C4-2B (cell line): ENCODE results near the gene CHRDL1.
"Not testable (repeated sequence)": the region's sequence is repeated elsewhere in the genome, so short reads cannot be mapped to it uniquely, and the experiment has no call there.

Source experiments
- H3K27ac ChIP-seq: fragments of 450-650 bp; 2 replicates; pipeline ENCODE4 v1.5.1; 2017
- ZFX ChIP-seq: fragments of 450-650 bp; IDR thresholded peaks from 2 replicates; pipeline ENCODE4 v1.6.1; 2017
- TF ChIP-seq, protein P1 (sequence below): fragments of 450-650 bp; conservative IDR thresholded peaks from 2 replicates; pipeline ENCODE4 v1.5.1; 2017; ENCODE audit warnings: mild to moderate bottlenecking

The CHRDL1 gene

DNA sequence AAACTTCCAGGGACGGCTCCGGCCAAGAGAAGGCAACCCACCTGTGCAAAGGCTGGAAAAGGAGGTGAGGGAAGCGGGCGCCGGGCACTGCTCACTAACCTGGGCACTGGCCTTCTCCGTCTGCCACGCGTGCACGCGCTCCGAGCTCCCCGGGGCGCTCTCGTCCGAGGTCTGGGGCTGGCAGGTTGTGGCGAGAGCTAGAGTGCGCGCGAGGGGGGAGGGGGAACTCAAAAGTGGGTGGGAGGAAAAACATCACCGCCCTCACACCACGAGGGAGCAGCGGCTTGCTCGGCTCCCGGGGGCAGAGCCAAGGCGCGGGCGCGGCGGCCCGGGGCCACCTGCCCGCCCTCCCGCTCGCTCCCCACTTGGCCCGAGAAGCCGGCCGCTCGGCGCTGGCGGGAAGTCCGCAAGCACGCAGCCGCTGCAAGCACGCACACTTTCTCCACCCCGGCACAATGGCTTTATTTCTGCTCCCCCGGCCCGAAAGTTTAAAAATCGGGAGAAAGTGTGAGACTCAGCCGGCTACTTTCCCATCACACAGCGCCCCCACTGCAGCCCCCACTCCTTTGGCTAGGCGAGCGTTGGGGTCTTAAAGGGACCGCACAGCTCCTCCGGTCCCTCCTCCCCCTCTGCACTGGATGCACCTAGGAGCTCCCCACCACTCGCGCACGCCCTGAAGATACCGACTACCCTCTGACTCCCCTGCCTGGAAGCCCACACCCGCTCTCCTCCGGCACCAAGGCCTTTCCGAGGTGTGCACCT is at the start of gene CHRDL1:
Gene CHRDL1, minus strand, starts transcription at position 173 of the 762 bp plus-strand sequence. CDS start 3,636 bp downstream, outside the sequence.
- H3K27ac ChIP-seq, result no peak within 1 kb of the TSS
- TF ChIP-seq, protein P1, sequence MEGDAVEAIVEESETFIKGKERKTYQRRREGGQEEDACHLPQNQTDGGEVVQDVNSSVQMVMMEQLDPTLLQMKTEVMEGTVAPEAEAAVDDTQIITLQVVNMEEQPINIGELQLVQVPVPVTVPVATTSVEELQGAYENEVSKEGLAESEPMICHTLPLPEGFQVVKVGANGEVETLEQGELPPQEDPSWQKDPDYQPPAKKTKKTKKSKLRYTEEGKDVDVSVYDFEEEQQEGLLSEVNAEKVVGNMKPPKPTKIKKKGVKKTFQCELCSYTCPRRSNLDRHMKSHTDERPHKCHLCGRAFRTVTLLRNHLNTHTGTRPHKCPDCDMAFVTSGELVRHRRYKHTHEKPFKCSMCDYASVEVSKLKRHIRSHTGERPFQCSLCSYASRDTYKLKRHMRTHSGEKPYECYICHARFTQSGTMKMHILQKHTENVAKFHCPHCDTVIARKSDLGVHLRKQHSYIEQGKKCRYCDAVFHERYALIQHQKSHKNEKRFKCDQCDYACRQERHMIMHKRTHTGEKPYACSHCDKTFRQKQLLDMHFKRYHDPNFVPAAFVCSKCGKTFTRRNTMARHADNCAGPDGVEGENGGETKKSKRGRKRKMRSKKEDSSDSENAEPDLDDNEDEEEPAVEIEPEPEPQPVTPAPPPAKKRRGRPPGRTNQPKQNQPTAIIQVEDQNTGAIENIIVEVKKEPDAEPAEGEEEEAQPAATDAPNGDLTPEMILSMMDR, result no peak
- no peak for TF ChIP-seq ZFX

DNA sequence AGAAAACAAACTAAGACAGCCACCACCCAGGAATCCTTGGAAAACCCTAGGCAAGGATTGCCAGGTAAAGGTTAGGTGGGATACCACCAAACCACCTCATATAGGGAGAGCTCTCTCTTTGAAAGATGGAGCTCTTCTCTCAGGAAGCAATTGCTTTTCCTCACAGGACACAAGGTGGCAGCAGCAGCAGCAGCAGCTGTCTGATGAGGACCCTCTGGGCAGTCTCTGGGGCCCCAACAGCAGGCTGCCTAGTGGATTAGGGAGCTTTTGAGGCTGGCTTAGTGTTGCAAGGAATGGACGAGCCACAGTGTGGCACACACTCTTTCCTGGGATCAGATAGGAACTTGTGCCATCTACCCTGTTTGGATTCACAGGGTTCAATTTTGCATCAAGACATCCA is 41.4 kb upstream of the CHRDL1 start:
- TF ChIP-seq, protein P1, result peak; percentile 25
- no peak for TF ChIP-seq ZFX
- no peak overlapping the region for H3K27ac ChIP-seq

GRCh38 chrX:110836451-110836850 is 40.8 kb upstream of the CHRDL1 start:
- TF ChIP-seq ZFX, result no peak
- TF ChIP-seq, protein P1, result no peak
- H3K27ac ChIP-seq, result no peak overlapping the region

DNA sequence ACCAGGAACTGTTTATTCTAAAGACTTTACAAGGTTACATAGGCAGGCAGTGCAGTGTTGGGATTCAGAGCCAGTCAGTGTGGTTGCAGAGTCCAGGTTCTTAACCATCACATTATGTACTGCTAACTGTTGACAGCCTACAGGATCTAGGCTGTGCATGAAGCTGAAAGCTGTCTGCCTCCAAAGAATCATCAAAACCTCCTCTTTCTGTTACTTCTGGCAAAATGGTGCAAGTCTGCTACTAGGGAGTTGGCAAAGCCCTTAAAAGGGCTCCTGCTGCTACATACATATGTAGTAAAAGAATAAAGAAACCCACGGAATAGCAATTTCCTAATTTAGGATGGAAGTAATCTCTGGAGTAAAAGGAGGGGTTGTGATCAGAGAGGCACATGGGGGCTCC is 40.4 kb upstream of the CHRDL1 start:
- no peak overlapping the region for H3K27ac ChIP-seq
- no peak for TF ChIP-seq ZFX
- TF ChIP-seq, protein P1, result no peak

DNA sequence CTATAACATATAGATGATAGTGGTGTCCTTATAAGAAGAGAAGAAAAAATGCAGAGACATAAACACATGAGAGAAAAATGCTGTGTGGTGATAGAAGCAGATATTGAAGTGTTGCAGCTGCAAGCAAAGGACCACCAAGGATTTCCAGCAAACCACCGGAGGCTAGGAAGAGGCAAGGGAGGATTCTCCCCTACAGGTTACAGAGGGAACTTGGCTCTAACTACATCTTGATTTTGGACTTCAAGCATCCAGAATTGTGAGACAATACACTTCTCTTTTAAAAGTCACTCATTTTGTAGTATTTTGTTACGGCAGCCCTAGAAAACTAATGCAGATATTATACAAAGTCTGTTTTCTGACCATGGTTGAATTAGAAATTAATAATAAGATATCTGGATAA is 30.4 kb upstream of the CHRDL1 start:
- TF ChIP-seq, protein P1, result no peak
- TF ChIP-seq ZFX, result no peak
- H3K27ac ChIP-seq, result no peak overlapping the region

GRCh38 chrX:110816543-110816942 is 20.9 kb upstream of the CHRDL1 start:
- H3K27ac ChIP-seq, result not testable (repeated sequence)

DNA sequence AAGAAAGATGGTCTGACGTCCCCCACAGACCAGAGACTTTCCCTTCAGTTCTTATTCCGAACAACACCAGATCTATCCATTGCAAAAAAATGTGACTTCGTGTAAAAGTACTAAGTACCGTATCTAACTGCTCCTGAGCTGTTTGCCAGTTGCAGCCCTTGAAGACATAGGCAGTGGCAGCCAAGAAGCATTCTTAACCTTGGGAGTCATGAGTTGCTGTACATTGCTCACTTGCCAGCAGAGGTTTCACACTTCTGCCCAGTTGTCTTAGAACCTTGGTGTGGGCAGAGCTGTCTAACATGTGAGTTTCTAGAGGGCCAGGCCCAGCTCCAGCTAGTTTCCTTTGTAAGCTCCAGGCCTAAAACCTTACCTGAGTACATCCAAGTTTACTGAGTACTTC is 10.5 kb upstream of the CHRDL1 start:
- TF ChIP-seq, protein P1, result no peak
- TF ChIP-seq ZFX, result no peak
- no peak overlapping the region for H3K27ac ChIP-seq

DNA sequence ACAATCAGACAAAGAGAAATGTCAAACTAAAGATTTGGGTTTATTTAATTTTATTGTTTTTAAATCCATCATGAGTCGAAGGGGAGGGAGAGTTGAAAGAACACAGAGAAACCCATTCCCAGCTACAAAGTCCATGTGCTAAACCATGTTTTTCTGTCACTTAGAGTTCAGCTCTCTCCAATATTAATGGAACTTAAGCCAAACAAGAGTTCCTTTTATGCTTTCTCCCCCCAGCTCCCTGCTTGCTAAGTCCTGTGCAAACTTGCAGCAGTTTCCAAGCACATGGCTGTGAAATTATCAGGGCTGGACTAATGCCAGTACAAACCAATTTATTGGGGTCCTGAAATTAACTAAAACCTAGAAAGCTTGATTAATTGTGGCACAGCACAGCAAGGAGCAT is 9.7 kb upstream of the CHRDL1 start:
- TF ChIP-seq, protein P1, result no peak
- no peak for TF ChIP-seq ZFX

More for the DNA sequence above, 9.7 kb upstream of the CHRDL1 start:
- H3K27ac ChIP-seq, result no peak overlapping the region
